ENCODE data around the gene FAR1.

DNA sequence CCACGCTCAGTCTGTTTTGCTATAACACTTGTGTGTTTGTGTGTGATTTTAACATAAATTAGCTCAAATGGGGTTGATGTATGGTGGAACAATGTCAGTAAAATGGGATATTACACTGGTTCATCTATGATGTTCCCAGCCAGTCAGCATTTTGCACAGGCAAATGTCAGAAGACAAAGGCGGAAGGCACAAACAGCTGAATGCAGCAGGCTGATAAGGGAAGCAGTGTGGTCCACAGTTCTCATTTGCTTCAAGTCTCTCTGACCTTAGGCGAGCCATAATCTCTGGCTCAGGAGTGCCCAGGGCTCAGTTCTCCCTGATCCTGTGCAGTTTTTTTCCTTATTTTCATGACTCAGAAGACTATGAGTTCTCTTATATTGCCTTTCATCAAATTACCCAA, 102.7 kb downstream of the FAR1 start:
- TF ChIP-seq, protein P1, sequence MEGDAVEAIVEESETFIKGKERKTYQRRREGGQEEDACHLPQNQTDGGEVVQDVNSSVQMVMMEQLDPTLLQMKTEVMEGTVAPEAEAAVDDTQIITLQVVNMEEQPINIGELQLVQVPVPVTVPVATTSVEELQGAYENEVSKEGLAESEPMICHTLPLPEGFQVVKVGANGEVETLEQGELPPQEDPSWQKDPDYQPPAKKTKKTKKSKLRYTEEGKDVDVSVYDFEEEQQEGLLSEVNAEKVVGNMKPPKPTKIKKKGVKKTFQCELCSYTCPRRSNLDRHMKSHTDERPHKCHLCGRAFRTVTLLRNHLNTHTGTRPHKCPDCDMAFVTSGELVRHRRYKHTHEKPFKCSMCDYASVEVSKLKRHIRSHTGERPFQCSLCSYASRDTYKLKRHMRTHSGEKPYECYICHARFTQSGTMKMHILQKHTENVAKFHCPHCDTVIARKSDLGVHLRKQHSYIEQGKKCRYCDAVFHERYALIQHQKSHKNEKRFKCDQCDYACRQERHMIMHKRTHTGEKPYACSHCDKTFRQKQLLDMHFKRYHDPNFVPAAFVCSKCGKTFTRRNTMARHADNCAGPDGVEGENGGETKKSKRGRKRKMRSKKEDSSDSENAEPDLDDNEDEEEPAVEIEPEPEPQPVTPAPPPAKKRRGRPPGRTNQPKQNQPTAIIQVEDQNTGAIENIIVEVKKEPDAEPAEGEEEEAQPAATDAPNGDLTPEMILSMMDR (conservative IDR thresholded peaks at IDR 0.05) = no peak
- no peak for TF ChIP-seq ZFX (IDR thresholded peaks at IDR 0.05)
